HepG2 (cell line): ENCODE measurements around the gene RAB28. TPM values are rescaled to one million over a fixed set of nuclear protein-coding genes. Genes with fewer than 3 reads are reported as not detected.

Source experiments
- AGO2 ChIP-seq: fragments of 200-400 bp; formaldehyde crosslinking; optimal IDR thresholded peaks from 2 replicates; pipeline ENCODE3; 2017; ENCODE audit warnings: mild to moderate bottlenecking, low read depth, low read length, moderate library complexity
- CHCHD3 ChIP-seq: sonication (generic); formaldehyde crosslinking; IDR thresholded peaks from 2 replicates; pipeline ENCODE4 v1.8.0; 2022; ENCODE audit warnings: mild to moderate bottlenecking, missing genetic modification reagents, moderate library complexity
- CREB1 ChIP-seq, 2 experiments: fragments of 450-650 bp in 1 of 2; IDR thresholded peaks; 2 replicates each; pipeline ENCODE4 v1.6.1; 2016 to 2017; ENCODE audit warnings: control low read depth in 1 of 2, mild to moderate bottlenecking in 1 of 2, missing compliant biosample characterization in 1 of 2, missing genetic modification characterization in 1 of 2
- ELF3 ChIP-seq: IDR thresholded peaks from 2 replicates; pipeline ENCODE4 v1.6.1; 2016; ENCODE audit warnings: missing genetic modification reagents, missing compliant biosample characterization
- ERF ChIP-seq: IDR thresholded peaks from 2 replicates; pipeline ENCODE4 v1.6.1; 2018; ENCODE audit warnings: missing biosample characterization, missing genetic modification reagents
- KDM2A ChIP-seq: sonication (generic); formaldehyde crosslinking; IDR thresholded peaks from 2 replicates; pipeline ENCODE4 v1.4.0; 2020; ENCODE audit warnings: low read depth, missing genetic modification reagents, borderline replicate concordance
- KLF12 ChIP-seq: sonication (generic); formaldehyde crosslinking; IDR thresholded peaks from 2 replicates; pipeline ENCODE4 v1.4.0; 2020; ENCODE audit warnings: missing genetic modification reagents, borderline replicate concordance
- NFE2 ChIP-seq: sonication (generic); formaldehyde crosslinking; IDR thresholded peaks from 2 replicates; pipeline ENCODE4 v1.4.0; 2020; ENCODE audit warnings: missing genetic modification reagents
- NR2F2 ChIP-seq: IDR thresholded peaks from 2 replicates; pipeline ENCODE4 v1.6.1; 2012; ENCODE audit warnings: low read depth, inconsistent platforms, borderline replicate concordance
- RFX1 ChIP-seq: fragments of 450-650 bp; IDR thresholded peaks from 2 replicates; pipeline ENCODE4 v1.6.1; 2017
- SOX6 ChIP-seq, 2 experiments: fragments of 450-650 bp in 1 of 2; sonication (generic) in 1 of 2; formaldehyde crosslinking in 1 of 2; IDR thresholded peaks; 2 replicates each; pipeline versions ENCODE4 v1.4.0 to v1.6.1; 2017 to 2020; ENCODE audit warnings: antibody characterized with exemption in 1 of 2, mild to moderate bottlenecking in 1 of 2, missing genetic modification reagents in 1 of 2
- ZFX ChIP-seq: sonication (generic); formaldehyde crosslinking; IDR thresholded peaks from 2 replicates; pipeline ENCODE4 v1.4.0; 2020; ENCODE audit warnings: mild to moderate bottlenecking, low read depth, missing genetic modification reagents, moderate library complexity
- ZFY ChIP-seq: sonication (generic); formaldehyde crosslinking; IDR thresholded peaks from 2 replicates; pipeline ENCODE4 v1.4.0; 2020; ENCODE audit warnings: missing genetic modification reagents
- ZFYVE20 ChIP-seq: sonication (generic); formaldehyde crosslinking; IDR thresholded peaks from 2 replicates; pipeline ENCODE4 v1.8.0; 2023; ENCODE audit warnings: low read depth, mild to moderate bottlenecking, moderate library complexity, missing genetic modification reagents, borderline replicate concordance
- ZNF251 ChIP-seq: sonication (generic); formaldehyde crosslinking; IDR thresholded peaks from 2 replicates; pipeline ENCODE4 v1.9.0; 2021; ENCODE audit warnings: mild to moderate bottlenecking, missing genetic modification reagents
- ZNF274 ChIP-seq: sonication (generic); formaldehyde crosslinking; IDR thresholded peaks from 2 replicates; pipeline ENCODE4 v1.5.1; 2020; ENCODE audit warnings: mild to moderate bottlenecking, missing genetic modification reagents
- ZNF329 ChIP-seq: sonication (generic); formaldehyde crosslinking; IDR thresholded peaks from 2 replicates; pipeline ENCODE4 v1.9.0; 2021; ENCODE audit warnings: low read depth, mild to moderate bottlenecking, missing genetic modification reagents
- ZNF543 ChIP-seq: sonication (generic); formaldehyde crosslinking; IDR thresholded peaks from 2 replicates; pipeline ENCODE4 v1.4.0; 2020; ENCODE audit warnings: mild to moderate bottlenecking, missing genetic modification reagents
- ZSCAN20 ChIP-seq: sonication (generic); formaldehyde crosslinking; IDR thresholded peaks from 2 replicates; pipeline ENCODE4 v1.4.0; 2020; ENCODE audit warnings: missing genetic modification reagents, mild to moderate bottlenecking, borderline replicate concordance
- polyA plus RNA-seq, 8 experiments: library from polyadenylated mRNA; depleted of rRNA in 3 of 8; stranded (reverse) in 7 of 8; unstranded in 1 of 8; fragments of >200 nt; fragmentation: Illumina TruSeq in 4 of 8; extraction: Trizol in 4 of 8; gene quantifications; 2 replicates each; pipeline versions ENCODE4 v1.2.1 to v1.2.3, GENCODE V29; 2011 to 2016; ENCODE audit warnings: low read depth in 4 of 8, missing spikeins in 1 of 8, mixed read lengths in 1 of 8; ENCODE audit not compliant: insufficient read depth in 1 of 8
- total RNA-seq, 5 experiments: library from RNA; depleted of rRNA; stranded (reverse); fragments of >200 nt; fragmentation: Illumina TruSeq; extraction: Trizol; gene quantifications; 2 replicates each; pipeline ENCODE4 v1.2.3, GENCODE V29; 2016; ENCODE audit warnings: low read depth in 1 of 5
- TF ChIP-seq, protein P1 (sequence below): sonication (generic); formaldehyde crosslinking; IDR thresholded peaks from 2 replicates; pipeline ENCODE4 v1.8.0; 2022; ENCODE audit warnings: mild to moderate bottlenecking, missing genetic modification reagents, borderline replicate concordance
- TF ChIP-seq, protein P2 (sequence below): sonication (generic); formaldehyde crosslinking; IDR thresholded peaks from 2 replicates; pipeline ENCODE4 v1.4.0; 2020; ENCODE audit warnings: missing genetic modification reagents, borderline replicate concordance
- TF ChIP-seq, protein P3 (sequence below), 2 experiments: sonication (generic) in 1 of 2; formaldehyde crosslinking in 1 of 2; IDR thresholded peaks; 2 replicates each; pipeline versions ENCODE4 v1.6.1 to v1.9.0; 2014 to 2022; ENCODE audit warnings: antibody characterized with exemption in 1 of 2, borderline replicate concordance in 1 of 2, inconsistent platforms in 1 of 2, low read depth in 1 of 2, missing genetic modification reagents in 1 of 2

RAB28 gene
- total and polyA plus RNA-seq, 2 of the 13 experiments (the other 11 are each of a cell fraction or from before 2014, with no cell fraction given), result 11.8 to 18.2 TPM

DNA sequence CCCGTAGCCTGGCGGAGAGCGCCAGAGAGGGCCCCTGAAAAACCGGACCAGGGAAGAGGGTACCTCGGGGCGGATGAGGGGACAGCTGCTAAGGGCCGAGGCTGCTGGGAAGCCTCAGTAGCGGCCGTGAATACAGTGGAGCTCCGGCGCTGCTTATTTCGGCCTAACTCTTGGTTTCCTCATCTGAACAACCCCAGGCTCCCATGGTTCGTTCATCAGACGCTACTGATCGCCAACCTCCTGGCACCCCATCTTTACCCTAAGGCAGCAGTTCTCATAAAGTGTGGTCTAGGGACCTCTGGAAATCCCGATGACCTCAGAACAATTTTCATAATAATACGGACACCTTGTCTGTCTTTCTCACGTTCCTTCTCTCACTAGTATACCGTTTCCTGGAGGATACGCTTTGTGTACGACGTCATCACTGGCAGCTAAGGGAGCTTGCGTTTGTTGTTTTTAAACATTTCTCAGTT lies 645 bp upstream of the RAB28 start (continued):
- TF ChIP-seq, protein P1, sequence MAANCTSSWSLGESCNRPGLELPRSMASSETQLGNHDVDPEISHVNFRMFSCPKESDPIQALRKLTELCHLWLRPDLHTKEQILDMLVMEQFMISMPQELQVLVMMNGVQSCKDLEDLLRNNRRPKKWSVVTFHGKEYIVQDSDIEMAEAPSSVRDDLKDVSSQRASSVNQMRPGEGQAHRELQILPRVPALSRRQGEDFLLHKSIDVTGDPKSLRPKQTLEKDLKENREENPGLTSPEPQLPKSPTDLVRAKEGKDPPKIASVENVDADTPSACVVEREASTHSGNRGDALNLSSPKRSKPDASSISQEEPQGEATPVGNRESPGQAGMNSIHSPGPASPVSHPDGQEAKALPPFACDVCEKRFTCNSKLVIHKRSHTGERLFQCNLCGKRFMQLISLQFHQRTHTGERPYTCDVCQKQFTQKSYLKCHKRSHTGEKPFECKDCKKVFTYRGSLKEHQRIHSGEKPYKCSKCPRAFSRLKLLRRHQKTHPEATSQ (CRISPR knock-in tag), result no peak
- TF ChIP-seq ZFYVE20 (CRISPR knock-in tag), result no peak
- no peak for TF ChIP-seq ZNF274
- peak; percentile 3; the same call in 1 of the 2 replicates for TF ChIP-seq RFX1
- 0 out of 2 replicates have a peak, but pooled peaks have one; percentile 49 for TF ChIP-seq ZSCAN20 (CRISPR knock-in tag)
- TF ChIP-seq NFE2 (CRISPR knock-in tag), result no peak
- TF ChIP-seq AGO2, result no peak
- no peak for TF ChIP-seq SOX6 (IDR thresholded peaks at IDR 0.05)
- TF ChIP-seq SOX6 (CRISPR knock-in tag; IDR thresholded peaks at IDR 0.05), result peak; percentile 11; the same call in 1 of the 2 replicates
- TF ChIP-seq, protein P2, sequence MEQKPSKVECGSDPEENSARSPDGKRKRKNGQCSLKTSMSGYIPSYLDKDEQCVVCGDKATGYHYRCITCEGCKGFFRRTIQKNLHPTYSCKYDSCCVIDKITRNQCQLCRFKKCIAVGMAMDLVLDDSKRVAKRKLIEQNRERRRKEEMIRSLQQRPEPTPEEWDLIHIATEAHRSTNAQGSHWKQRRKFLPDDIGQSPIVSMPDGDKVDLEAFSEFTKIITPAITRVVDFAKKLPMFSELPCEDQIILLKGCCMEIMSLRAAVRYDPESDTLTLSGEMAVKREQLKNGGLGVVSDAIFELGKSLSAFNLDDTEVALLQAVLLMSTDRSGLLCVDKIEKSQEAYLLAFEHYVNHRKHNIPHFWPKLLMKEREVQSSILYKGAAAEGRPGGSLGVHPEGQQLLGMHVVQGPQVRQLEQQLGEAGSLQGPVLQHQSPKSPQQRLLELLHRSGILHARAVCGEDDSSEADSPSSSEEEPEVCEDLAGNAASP (CRISPR knock-in tag), result no peak
- 0 out of 2 replicates have a peak, but pooled peaks have one; percentile 3 for TF ChIP-seq ZNF329 (CRISPR knock-in tag)
- TF ChIP-seq, protein P3, sequence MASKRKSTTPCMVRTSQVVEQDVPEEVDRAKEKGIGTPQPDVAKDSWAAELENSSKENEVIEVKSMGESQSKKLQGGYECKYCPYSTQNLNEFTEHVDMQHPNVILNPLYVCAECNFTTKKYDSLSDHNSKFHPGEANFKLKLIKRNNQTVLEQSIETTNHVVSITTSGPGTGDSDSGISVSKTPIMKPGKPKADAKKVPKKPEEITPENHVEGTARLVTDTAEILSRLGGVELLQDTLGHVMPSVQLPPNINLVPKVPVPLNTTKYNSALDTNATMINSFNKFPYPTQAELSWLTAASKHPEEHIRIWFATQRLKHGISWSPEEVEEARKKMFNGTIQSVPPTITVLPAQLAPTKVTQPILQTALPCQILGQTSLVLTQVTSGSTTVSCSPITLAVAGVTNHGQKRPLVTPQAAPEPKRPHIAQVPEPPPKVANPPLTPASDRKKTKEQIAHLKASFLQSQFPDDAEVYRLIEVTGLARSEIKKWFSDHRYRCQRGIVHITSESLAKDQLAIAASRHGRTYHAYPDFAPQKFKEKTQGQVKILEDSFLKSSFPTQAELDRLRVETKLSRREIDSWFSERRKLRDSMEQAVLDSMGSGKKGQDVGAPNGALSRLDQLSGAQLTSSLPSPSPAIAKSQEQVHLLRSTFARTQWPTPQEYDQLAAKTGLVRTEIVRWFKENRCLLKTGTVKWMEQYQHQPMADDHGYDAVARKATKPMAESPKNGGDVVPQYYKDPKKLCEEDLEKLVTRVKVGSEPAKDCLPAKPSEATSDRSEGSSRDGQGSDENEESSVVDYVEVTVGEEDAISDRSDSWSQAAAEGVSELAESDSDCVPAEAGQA (IDR thresholded peaks at IDR 0.05; ENCODE audit: low read depth), result no peak
- TF ChIP-seq, protein P3 (CRISPR knock-in tag; IDR thresholded peaks at IDR 0.05; ENCODE audit: borderline replicate concordance), result no peak
- TF ChIP-seq ZFY (CRISPR knock-in tag), result no peak; the same call in none of the 2 replicates
- peak; percentile 77 for TF ChIP-seq CREB1 (IDR thresholded peaks at IDR 0.05)
- peak; percentile 48 for TF ChIP-seq CREB1 (CRISPR knock-in tag; IDR thresholded peaks at IDR 0.05)
- no peak for TF ChIP-seq ERF (CRISPR knock-in tag)
- no peak for TF ChIP-seq KDM2A (CRISPR knock-in tag)
- peak; percentile 1; the same call in 1 of the 2 replicates for TF ChIP-seq ZFX (CRISPR knock-in tag)
- TF ChIP-seq ZNF251, result no peak
- TF ChIP-seq KLF12 (CRISPR knock-in tag), result 0 out of 2 replicates have a peak, but pooled peaks have one; percentile 21
- no peak for TF ChIP-seq CHCHD3 (CRISPR knock-in tag)
- no peak for TF ChIP-seq ELF3 (CRISPR knock-in tag)
- peak; percentile 1; the same call in 1 of the 2 replicates for TF ChIP-seq ZNF543 (CRISPR knock-in tag)
- TF ChIP-seq NR2F2, result no peak
